Measurements from ENCODE around the gene TMCO4.

TMCO4 gene

GRCh38 chr1:19738669-19739068, 61.0 kb downstream of the TMCO4 start:
- Mint-ChIP-seq H3K9me3 (peaks cover 2 to 4% of the 10 kb centered on the region in 2 donors), H3K36me3 (peaks cover 43 to 79% of the 10 kb centered on the region in 2 donors), H3K4me1 (no peaks in the 10 kb centered on the region), H3K27me3 (no peaks in the 10 kb centered on the region), H3K4me3 (no peak overlapping the region), H3K27ac (no peak overlapping the region)
- DNase-seq (no peak), ATAC-seq (replicated peaks) (no peak)

GRCh38 chr1:19738076-19738475, 61.6 kb downstream of the TMCO4 start:
- ATAC-seq (replicated peaks) (no peak), DNase-seq (no peak)
- Mint-ChIP-seq H3K9me3 (peaks cover 2 to 4% of the 10 kb centered on the region in 2 donors), H3K27ac (no peak overlapping the region), H3K4me1 (no peaks in the 10 kb centered on the region), H3K4me3 (no peak overlapping the region), H3K27me3 (no peaks in the 10 kb centered on the region), H3K36me3 (peaks cover 47 to 78% of the 10 kb centered on the region in 2 donors)

GRCh38 chr1:19737104-19737825, 62.5 kb downstream of the TMCO4 start:
- no peak overlapping the region for H3K27ac Mint-ChIP-seq
- no peak overlapping the region for H3K4me3 Mint-ChIP-seq
- ATAC-seq (replicated peaks) = no peak
- no peak for DNase-seq
- H3K9me3 Mint-ChIP-seq = peaks cover 2 to 4% of the 10 kb centered on the region in 2 donors
- no peaks in the 10 kb centered on the region for H3K27me3 Mint-ChIP-seq
- no peaks in the 10 kb centered on the region for H3K4me1 Mint-ChIP-seq
- H3K36me3 Mint-ChIP-seq = peaks cover 53 to 85% of the 10 kb centered on the region in 2 donors

GRCh38 chr1:19735440-19736127, 64.1 kb downstream of the TMCO4 start:
- Mint-ChIP-seq H3K36me3 (peaks cover 57 to 86% of the 10 kb centered on the region in 2 donors), H3K4me3 (no peak overlapping the region), H3K9me3 (peaks cover 6 to 10% of the 10 kb centered on the region in 2 donors), H3K27ac (no peak overlapping the region), H3K27me3 (no peaks in the 10 kb centered on the region), H3K4me1 (no peaks in the 10 kb centered on the region)
- DNase-seq = no peak
- ATAC-seq (replicated peaks) = no peak

GRCh38 chr1:19734472-19734999, 65.2 kb downstream of the TMCO4 start:
- Mint-ChIP-seq H3K27me3 (no peaks in the 10 kb centered on the region), H3K4me3 (no peak overlapping the region), H3K36me3 (peaks cover 50 to 81% of the 10 kb centered on the region in 2 donors), H3K9me3 (peaks cover 6 to 8% of the 10 kb centered on the region in 2 donors), H3K27ac (no peak overlapping the region), H3K4me1 (no peaks in the 10 kb centered on the region)
- DNase-seq (no peak), ATAC-seq (replicated peaks) (no peak)

- H3K4me3 Mint-ChIP-seq = no peak overlapping the region
- H3K36me3 Mint-ChIP-seq = peaks cover 46 to 76% of the 10 kb centered on the region in 2 donors
- H3K27me3 Mint-ChIP-seq = no peaks in the 10 kb centered on the region
- no peak overlapping the region for H3K27ac Mint-ChIP-seq
- DNase-seq = no peak
- ATAC-seq (replicated peaks) = no peak
- H3K4me1 Mint-ChIP-seq = no peaks in the 10 kb centered on the region
- peaks cover 6 to 8% of the 10 kb centered on the region in 2 donors for H3K9me3 Mint-ChIP-seq
Measured at GRCh38 chr1:19734056-19734455, 65.7 kb downstream of the TMCO4 start.

- DNase-seq = no peak
Measured at GRCh38 chr1:19733615-19734014, 66.1 kb downstream of the TMCO4 start.

GRCh38 chr1:19731311-19731821, 68.3 kb downstream of the TMCO4 start:
- no peak for ATAC-seq (replicated peaks)
- Mint-ChIP-seq H3K36me3 (peaks cover 50 to 75% of the 10 kb centered on the region in 2 donors), H3K4me1 (no peaks in the 10 kb centered on the region), H3K27ac (no peak overlapping the region), H3K9me3 (peaks cover 6 to 8% of the 10 kb centered on the region in 2 donors), H3K4me3 (no peak overlapping the region), H3K27me3 (no peaks in the 10 kb centered on the region)
- DNase-seq = no peak

More at GRCh38 chr1:19733615-19734014, 66.1 kb downstream of the TMCO4 start:
- no peak overlapping the region for H3K4me3 Mint-ChIP-seq
- H3K4me1 Mint-ChIP-seq = no peaks in the 10 kb centered on the region
- H3K27me3 Mint-ChIP-seq = no peaks in the 10 kb centered on the region
- no peak overlapping the region for H3K27ac Mint-ChIP-seq
- H3K9me3 Mint-ChIP-seq = peaks cover 6 to 8% of the 10 kb centered on the region in 2 donors
- peaks cover 44 to 75% of the 10 kb centered on the region in 2 donors for H3K36me3 Mint-ChIP-seq
- no peak for ATAC-seq (replicated peaks)

- H3K27ac Mint-ChIP-seq = no peak overlapping the region
- no peak overlapping the region for H3K4me3 Mint-ChIP-seq
- no peak for DNase-seq
- H3K9me3 Mint-ChIP-seq = peaks cover 6 to 8% of the 10 kb centered on the region in 2 donors
- peaks cover 47 to 72% of the 10 kb centered on the region in 2 donors for H3K36me3 Mint-ChIP-seq
- ATAC-seq (replicated peaks) = no peak
- H3K27me3 Mint-ChIP-seq = no peaks in the 10 kb centered on the region
- no peaks in the 10 kb centered on the region for H3K4me1 Mint-ChIP-seq
Measured at GRCh38 chr1:19730793-19731192, 68.9 kb downstream of the TMCO4 start.

GRCh38 chr1:19730232-19730631, 69.5 kb downstream of the TMCO4 start:
- Mint-ChIP-seq H3K36me3 (peaks cover 45 to 69% of the 10 kb centered on the region in 2 donors), H3K27ac (no peak overlapping the region), H3K4me1 (no peaks in the 10 kb centered on the region), H3K27me3 (no peaks in the 10 kb centered on the region), H3K9me3 (peaks cover 6 to 8% of the 10 kb centered on the region in 2 donors), H3K4me3 (no peak overlapping the region)
- ATAC-seq (replicated peaks) (no peak), DNase-seq (no peak)

GRCh38 chr1:19728413-19729145, 71.1 kb downstream of the TMCO4 start:
- DNase-seq = no peak
- no peaks in the 10 kb centered on the region for H3K4me1 Mint-ChIP-seq
- H3K4me3 Mint-ChIP-seq = no peak overlapping the region
- ATAC-seq (replicated peaks) = no peak
- H3K27me3 Mint-ChIP-seq = no peaks in the 10 kb centered on the region
- H3K36me3 Mint-ChIP-seq = peaks cover 45 to 59% of the 10 kb centered on the region in 2 donors
- peaks cover 6 to 8% of the 10 kb centered on the region in 2 donors for H3K9me3 Mint-ChIP-seq
- H3K27ac Mint-ChIP-seq = no peak overlapping the region

GRCh38 chr1:19725606-19726005, 74.1 kb downstream of the TMCO4 start:
- ATAC-seq (replicated peaks) = no peak
- peaks cover 31 to 52% of the 10 kb centered on the region in 2 donors for H3K36me3 Mint-ChIP-seq
- peaks cover 2 to 3% of the 10 kb centered on the region in 2 donors for H3K9me3 Mint-ChIP-seq
- no peaks in the 10 kb centered on the region for H3K27me3 Mint-ChIP-seq
- H3K27ac Mint-ChIP-seq = no peak overlapping the region
- H3K4me3 Mint-ChIP-seq = no peak overlapping the region
- no peak for DNase-seq
- H3K4me1 Mint-ChIP-seq = peaks cover 0 to 2% of the 10 kb centered on the region in 2 donors

GRCh38 chr1:19723874-19724273, 75.8 kb downstream of the TMCO4 start:
- Mint-ChIP-seq H3K4me3 (no peak overlapping the region), H3K27ac (no peak overlapping the region), H3K36me3 (peaks cover 26 to 47% of the 10 kb centered on the region in 2 donors), H3K9me3 (no peaks in the 10 kb centered on the region), H3K4me1 (peaks cover 0 to 2% of the 10 kb centered on the region in 2 donors), H3K27me3 (no peaks in the 10 kb centered on the region)
- DNase-seq (no peak), ATAC-seq (replicated peaks) (no peak)

- peaks cover 0 to 2% of the 10 kb centered on the region in 2 donors for H3K4me1 Mint-ChIP-seq
- ATAC-seq (replicated peaks) (no peak), DNase-seq (no peak)
- H3K27me3 Mint-ChIP-seq = no peaks in the 10 kb centered on the region
- H3K36me3 Mint-ChIP-seq = peaks cover 10 to 28% of the 10 kb centered on the region in 2 donors
- H3K27ac Mint-ChIP-seq = no peak overlapping the region
- H3K9me3 Mint-ChIP-seq = no peaks in the 10 kb centered on the region
- H3K4me3 Mint-ChIP-seq = no peak overlapping the region
Measured at GRCh38 chr1:19720973-19721372, 78.7 kb downstream of the TMCO4 start.

Measured in stimulated activated naive B cell treated with anti-CD40 and anti-IgM and Interleukin-4, amounts not matched to agents 10 μg/mL and 1 μg/mL and 100 μg/mL, for 72 hours (primary cell).